IPS-18a (cell line): Measurements from ENCODE around the gene SLC25A22.

Experiments
- H3K27ac ChIP-seq: one replicate; pipeline ENCODE4 v1.5.1; 2013; ENCODE audit warnings: low read length
- H3K27me3 ChIP-seq: one replicate; pipeline ENCODE4 v1.6.1; 2013; ENCODE audit warnings: mild to moderate bottlenecking, low read length; ENCODE audit not compliant: control insufficient read depth, insufficient read depth
- H3K36me3 ChIP-seq: one replicate; pipeline ENCODE4 v1.6.1; 2013; ENCODE audit warnings: low read depth, low read length; ENCODE audit not compliant: control insufficient read depth
- H3K4me1 ChIP-seq: one replicate; pipeline ENCODE4 v1.6.1; 2013; ENCODE audit warnings: low read depth, low read length; ENCODE audit not compliant: control insufficient read depth
- H3K4me3 ChIP-seq: one replicate; pipeline ENCODE4 v1.5.1; 2013; ENCODE audit warnings: low read length
- H3K9ac ChIP-seq: one replicate; pipeline ENCODE4 v1.6.1; 2013; ENCODE audit warnings: mild to moderate bottlenecking, low read length, moderate library complexity
- H3K9me3 ChIP-seq: one replicate; pipeline ENCODE4 v1.6.1; 2013; ENCODE audit warnings: low read depth, low read length; ENCODE audit not compliant: control insufficient read depth

Gene SLC25A22

GRCh38 chr11:766936-767210, 31.2 kb downstream of the SLC25A22 start:
- Histone ChIP-seq H3K27ac (no peak overlapping the region), H3K27me3 (no peaks in the 10 kb centered on the region), H3K36me3 (peaks cover 43% of the 10 kb centered on the region), H3K9ac (no peak overlapping the region), H3K9me3 (no peaks in the 10 kb centered on the region), H3K4me3 (no peak overlapping the region), H3K4me1 (peaks cover 7% of the 10 kb centered on the region)

GRCh38 chr11:766106-766935, 31.8 kb downstream of the SLC25A22 start:
- no peak overlapping the region for H3K9ac ChIP-seq
- H3K27ac ChIP-seq: no peak overlapping the region
- H3K27me3 ChIP-seq: no peaks in the 10 kb centered on the region
- H3K9me3 ChIP-seq: no peaks in the 10 kb centered on the region
- H3K4me1 ChIP-seq: peaks cover 7% of the 10 kb centered on the region
- H3K36me3 ChIP-seq: peaks cover 48% of the 10 kb centered on the region
- H3K4me3 ChIP-seq: no peak overlapping the region

- no peak overlapping the region for H3K27ac ChIP-seq
- H3K9ac ChIP-seq: no peak overlapping the region
- no peak overlapping the region for H3K4me3 ChIP-seq
- H3K27me3 ChIP-seq: no peaks in the 10 kb centered on the region
- H3K4me1 ChIP-seq: peaks cover 7% of the 10 kb centered on the region
- peaks cover 50% of the 10 kb centered on the region for H3K36me3 ChIP-seq
- no peaks in the 10 kb centered on the region for H3K9me3 ChIP-seq
Observed at GRCh38 chr11:765802-766091, 32.3 kb downstream of the SLC25A22 start.

- no peaks in the 10 kb centered on the region for H3K9me3 ChIP-seq
- H3K4me3 ChIP-seq: no peak overlapping the region
- no peak overlapping the region for H3K27ac ChIP-seq
- no peaks in the 10 kb centered on the region for H3K27me3 ChIP-seq
- H3K9ac ChIP-seq: no peak overlapping the region
- peaks cover 7% of the 10 kb centered on the region for H3K4me1 ChIP-seq
- H3K36me3 ChIP-seq: peaks cover 51% of the 10 kb centered on the region
Observed at GRCh38 chr11:765025-765801, 32.9 kb downstream of the SLC25A22 start.

- peaks cover 52% of the 10 kb centered on the region for H3K36me3 ChIP-seq
- no peaks in the 10 kb centered on the region for H3K27me3 ChIP-seq
- peaks cover 7% of the 10 kb centered on the region for H3K4me1 ChIP-seq
- H3K27ac ChIP-seq: no peak overlapping the region
- H3K9ac ChIP-seq: no peak overlapping the region
- no peaks in the 10 kb centered on the region for H3K9me3 ChIP-seq
- no peak overlapping the region for H3K4me3 ChIP-seq
Observed at GRCh38 chr11:764322-765024, 33.6 kb downstream of the SLC25A22 start.

GRCh38 chr11:763549-764321, 34.3 kb downstream of the SLC25A22 start:
- Histone ChIP-seq H3K9me3 (no peaks in the 10 kb centered on the region), H3K27ac (no peak overlapping the region), H3K9ac (no peak overlapping the region), H3K4me1 (peaks cover 7% of the 10 kb centered on the region), H3K36me3 (peaks cover 59% of the 10 kb centered on the region), H3K27me3 (no peaks in the 10 kb centered on the region), H3K4me3 (no peak overlapping the region)

- Histone ChIP-seq H3K4me1 (peaks cover 7% of the 10 kb centered on the region), H3K36me3 (peaks cover 60% of the 10 kb centered on the region), H3K27ac (no peak overlapping the region), H3K4me3 (no peak overlapping the region), H3K9me3 (no peaks in the 10 kb centered on the region), H3K9ac (no peak overlapping the region), H3K27me3 (no peaks in the 10 kb centered on the region)
Observed at GRCh38 chr11:763073-763463, 35.0 kb downstream of the SLC25A22 start.

GRCh38 chr11:762421-763072, 35.5 kb downstream of the SLC25A22 start:
- Histone ChIP-seq H3K4me1 (peaks cover 7% of the 10 kb centered on the region), H3K27me3 (no peaks in the 10 kb centered on the region), H3K4me3 (no peak overlapping the region), H3K36me3 (peaks cover 62% of the 10 kb centered on the region), H3K9me3 (no peaks in the 10 kb centered on the region), H3K9ac (no peak overlapping the region), H3K27ac (no peak overlapping the region)

- H3K27me3 ChIP-seq: no peaks in the 10 kb centered on the region
- no peaks in the 10 kb centered on the region for H3K9me3 ChIP-seq
- H3K4me1 ChIP-seq: peaks cover 7% of the 10 kb centered on the region
- H3K4me3 ChIP-seq: no peak overlapping the region
- no peak overlapping the region for H3K9ac ChIP-seq
- H3K36me3 ChIP-seq: peaks cover 62% of the 10 kb centered on the region
- H3K27ac ChIP-seq: no peak overlapping the region
Observed at GRCh38 chr11:761526-762108, 36.5 kb downstream of the SLC25A22 start.

GRCh38 chr11:760236-760635, 37.8 kb downstream of the SLC25A22 start:
- H3K36me3 ChIP-seq: peaks cover 65% of the 10 kb centered on the region
- peaks cover 7% of the 10 kb centered on the region for H3K4me1 ChIP-seq
- no peaks in the 10 kb centered on the region for H3K9me3 ChIP-seq
- H3K27me3 ChIP-seq: no peaks in the 10 kb centered on the region
- no peak overlapping the region for H3K9ac ChIP-seq
- H3K27ac ChIP-seq: no peak overlapping the region
- no peak overlapping the region for H3K4me3 ChIP-seq
